NCI-H2081 treated with DMSO at 0.1 percent for 48 hours (cell line): ENCODE results near the gene NEB.
"Not testable (repeated sequence)": the region's sequence is repeated elsewhere in the genome, so short reads cannot be mapped to it uniquely, and the experiment has no call there.

ENCODE experiments used
- DNase-seq: peaks from one replicate; lab custom pipeline; 2025; lab: John Stamatoyannopoulos, UW

The NEB gene

GRCh38 chr2:151761193-151761592 is 26.9 kb upstream of the NEB start:
- DNase-seq, result no peak

GRCh38 chr2:151760139-151760650 is 25.9 kb upstream of the NEB start:
- no peak for DNase-seq

- no peak for DNase-seq
These were observed 24.5 kb upstream of the NEB start for GRCh38 chr2:151758744-151759143.

- no peak for DNase-seq
These were observed 23.6 kb upstream of the NEB start for GRCh38 chr2:151757861-151758260.

- DNase-seq, result no peak
These were observed 22.5 kb upstream of the NEB start for GRCh38 chr2:151756820-151757219.

- no peak for DNase-seq
These were observed 20.1 kb upstream of the NEB start for GRCh38 chr2:151754253-151754897.

- no peak for DNase-seq
These were observed 19.3 kb upstream of the NEB start for GRCh38 chr2:151753540-151753939.

- not testable (repeated sequence) for DNase-seq
These were observed 11.0 kb upstream of the NEB start for GRCh38 chr2:151745261-151745660.

- DNase-seq, result no peak
These were observed 3.9 kb downstream of the NEB start for GRCh38 chr2:151730262-151730975.

GRCh38 chr2:151729837-151730236 is 4.4 kb downstream of the NEB start:
- DNase-seq, result no peak

GRCh38 chr2:151729415-151729811 is 4.9 kb downstream of the NEB start:
- no peak for DNase-seq

- DNase-seq, result no peak
These were observed 5.4 kb downstream of the NEB start for GRCh38 chr2:151728804-151729414.

- no peak for DNase-seq
These were observed 6.4 kb downstream of the NEB start for GRCh38 chr2:151727593-151728552.

- no peak for DNase-seq
These were observed 13.1 kb downstream of the NEB start for GRCh38 chr2:151721161-151721560.

GRCh38 chr2:151720521-151720920 is 13.8 kb downstream of the NEB start:
- DNase-seq, result no peak

GRCh38 chr2:151718796-151719195 is 15.5 kb downstream of the NEB start:
- no peak for DNase-seq

GRCh38 chr2:151718247-151718646 is 16.0 kb downstream of the NEB start:
- no peak for DNase-seq

GRCh38 chr2:151716721-151717120 is 17.6 kb downstream of the NEB start:
- DNase-seq, result no peak

GRCh38 chr2:151713291-151713903 is 20.9 kb downstream of the NEB start:
- no peak for DNase-seq

GRCh38 chr2:151711025-151711424 is 23.3 kb downstream of the NEB start:
- DNase-seq, result no peak

- no peak for DNase-seq
These were observed 25.5 kb downstream of the NEB start for GRCh38 chr2:151708788-151709187.

- no peak for DNase-seq
These were observed 26.4 kb downstream of the NEB start for GRCh38 chr2:151707857-151708256.
